Ovary (tissue), 9 donors: ENCODE results near the gene HRH2. TPM values are rescaled to one million over a fixed set of nuclear protein-coding genes. Genes with fewer than 3 reads are reported as not detected.

ENCODE experiments used
- DNase-seq, 5 donors: peaks; one replicate each; pipeline ENCODE4 v3.0.0-alpha.2; 2019 to 2020
- H3K27ac ChIP-seq, 2 donors: fragments of 200-600 bp; one replicate each; pipeline versions ENCODE4 v1.5.1 to v1.8.0; 2019 to 2022
- H3K27me3 ChIP-seq: fragments of 200-600 bp; one replicate; pipeline ENCODE4 v1.8.0; 2022
- H3K36me3 ChIP-seq: fragments of 200-600 bp; sonication (generic); one replicate; pipeline ENCODE4 v1.5.1; 2019
- H3K4me1 ChIP-seq: one replicate; pipeline ENCODE4 v1.8.1; 2013; ENCODE audit warnings: mild to moderate bottlenecking, moderate library complexity; ENCODE audit not compliant: insufficient read depth
- H3K4me3 ChIP-seq: fragments of 200-600 bp; sonication (generic); one replicate; pipeline ENCODE4 v1.5.1; 2017
- H3K9me3 ChIP-seq, 2 donors: fragments of 200-600 bp in 1 of 2; sonication (generic) in 1 of 2; one replicate each; pipeline versions ENCODE4 v1.5.1 to v1.8.1; 2013 to 2019; ENCODE audit warnings: mild to moderate bottlenecking in 1 of 2, moderate library complexity in 1 of 2
- EP300 ChIP-seq: sonication (generic); formaldehyde crosslinking; IDR thresholded peaks from one replicate; pipeline ENCODE4 v1.6.1; 2017; ENCODE audit warnings: antibody characterized with exemption
- POLR2A ChIP-seq: fragments of 450-650 bp; IDR thresholded peaks from one replicate; pipeline ENCODE4 v1.6.1; 2017; ENCODE audit warnings: antibody characterized with exemption, mild to moderate bottlenecking, moderate library complexity
- WGBS, 3 donors: extraction: QIAGEN DNeasy Blood & Tissue Kit in 1 of 3; methylation state at CpG; one replicate each; pipeline versions ENCODE4 v1.1.5 to v1.1.7; 2013 to 2017; 5-methylcytosine and 5-hydroxymethylcytosine counted together
- intact Hi-C, 4 donors: fragments of 100-400 bp; cut with DNase I; formaldehyde crosslinking; loops; one replicate each; pipeline versions ENCODE4 v1.11.0 to v1.15.1; 2022 to 2023
- polyA plus RNA-seq, 2 donors: library from polyadenylated mRNA; stranded (reverse); fragments of 200-250 nt in 1 of 2; fragments of 350-450 nt in 1 of 2; fragmentation: Illumina TruSeq in 1 of 2; extraction: RNeasy Lipid Tissue Mini Kit (QIAGEN cat#74804) in 1 of 2; gene quantifications; one replicate each; pipeline ENCODE4 v1.2.3, GENCODE V29; 2013 to 2014
- total RNA-seq, 7 donors: library from RNA; depleted of rRNA in 2 of 7; stranded (reverse); fragments of >200 nt in 2 of 7; fragmentation: NEBNext Ultra II Directional in 3 of 7; extraction: Animal tissue kit (Norgen Biotek cat#: 25700) in 3 of 7; gene quantifications; one replicate each; pipeline versions ENCODE4 v1.1.0 to v1.2.4, GENCODE V29; 2016 to 2023
- TF ChIP-seq, protein P1 (sequence below), 3 donors: fragments of 450-650 bp in 2 of 3; fragments of 200-600 bp in 1 of 3; IDR thresholded peaks; one replicate each; pipeline versions ENCODE4 v1.5.1 to v1.8.0; 2016 to 2022; ENCODE audit warnings: antibody characterized with exemption in 3 of 3, mild to moderate bottlenecking in 1 of 3
- donor health status: DM: no; HTN: no; CAD: no; lungs with moderate emphysema.
- donor health status: DM: no; HTN: no; CAD: no.
- donor health status: Bipolar disorder and iron deficiency.
- donor health status: DM: yes; HTN: yes; CAD: no.
- donor health status: DM: no; HTN: no; CAD: no.
- donor health status: DM: yes; HTN: yes; CAD: no.

Gene HRH2
- total and polyA plus RNA-seq, 9 donors, result 0.23 to 3.3 (median 1.2) TPM

- Histone ChIP-seq H3K9me3 (no peaks in the 10 kb centered on the region), H3K27ac (no peak overlapping the region), H3K4me1 (no peaks in the 10 kb centered on the region), H3K4me3 (no peak overlapping the region), H3K27me3 (no peaks in the 10 kb centered on the region), H3K36me3 (no peaks in the 10 kb centered on the region)
- no peak for TF ChIP-seq EP300
- TF ChIP-seq POLR2A, result no peak
- TF ChIP-seq, protein P1, sequence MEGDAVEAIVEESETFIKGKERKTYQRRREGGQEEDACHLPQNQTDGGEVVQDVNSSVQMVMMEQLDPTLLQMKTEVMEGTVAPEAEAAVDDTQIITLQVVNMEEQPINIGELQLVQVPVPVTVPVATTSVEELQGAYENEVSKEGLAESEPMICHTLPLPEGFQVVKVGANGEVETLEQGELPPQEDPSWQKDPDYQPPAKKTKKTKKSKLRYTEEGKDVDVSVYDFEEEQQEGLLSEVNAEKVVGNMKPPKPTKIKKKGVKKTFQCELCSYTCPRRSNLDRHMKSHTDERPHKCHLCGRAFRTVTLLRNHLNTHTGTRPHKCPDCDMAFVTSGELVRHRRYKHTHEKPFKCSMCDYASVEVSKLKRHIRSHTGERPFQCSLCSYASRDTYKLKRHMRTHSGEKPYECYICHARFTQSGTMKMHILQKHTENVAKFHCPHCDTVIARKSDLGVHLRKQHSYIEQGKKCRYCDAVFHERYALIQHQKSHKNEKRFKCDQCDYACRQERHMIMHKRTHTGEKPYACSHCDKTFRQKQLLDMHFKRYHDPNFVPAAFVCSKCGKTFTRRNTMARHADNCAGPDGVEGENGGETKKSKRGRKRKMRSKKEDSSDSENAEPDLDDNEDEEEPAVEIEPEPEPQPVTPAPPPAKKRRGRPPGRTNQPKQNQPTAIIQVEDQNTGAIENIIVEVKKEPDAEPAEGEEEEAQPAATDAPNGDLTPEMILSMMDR (IDR thresholded peaks at IDR 0.05), result no peak
- WGBS, 3 donors, result 69 to 81% (median 72%) methylated on average over 7 of the region's 7 CpGs
- intact Hi-C loops, result no loop called here
- no peak for DNase-seq
These were observed 21.9 kb upstream of the HRH2 start for GRCh38 chr5:175635854-175636584.

DNA sequence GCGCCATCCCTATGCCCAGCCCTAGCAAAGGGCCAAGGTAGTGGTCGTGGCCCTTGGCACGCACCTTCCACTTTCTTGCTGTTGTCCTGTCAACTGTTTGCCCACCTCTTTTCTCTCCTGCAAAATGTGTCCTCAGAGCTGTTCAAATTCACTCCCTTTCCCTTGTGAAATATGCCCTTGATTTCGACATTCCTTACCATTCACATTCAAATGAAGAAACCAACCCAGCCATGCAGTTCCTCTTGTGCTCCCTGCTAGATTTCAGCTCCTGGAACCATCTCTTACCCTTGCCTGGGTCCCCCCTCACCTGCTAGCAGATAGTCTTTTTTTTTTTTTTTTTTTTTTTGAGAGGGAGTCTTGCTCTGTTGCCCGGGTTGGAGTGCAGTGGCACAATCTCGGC lies 19.6 kb upstream of the HRH2 start:
- Histone ChIP-seq H3K9me3 (no peaks in the 10 kb centered on the region), H3K27ac (no peak overlapping the region), H3K27me3 (no peaks in the 10 kb centered on the region), H3K4me3 (no peak overlapping the region), H3K4me1 (no peaks in the 10 kb centered on the region), H3K36me3 (no peaks in the 10 kb centered on the region)
- TF ChIP-seq POLR2A, result no peak
- no peak for TF ChIP-seq EP300
- TF ChIP-seq, protein P1 (IDR thresholded peaks at IDR 0.05), result no peak
- intact Hi-C loops, result no loop called here
- WGBS, 3 donors, result 65 to 82% (median 71%) methylated on average over 6 of the region's 6 CpGs
- DNase-seq, result no peak

GRCh38 chr5:175640106-175640775 lies 17.6 kb upstream of the HRH2 start:
- no peak overlapping the region for H3K4me3 ChIP-seq
- H3K4me1 ChIP-seq, result no peaks in the 10 kb centered on the region
- WGBS, 3 donors, result 35 to 42% (median 39%) methylated on average over 9 of the region's 9 CpGs
- no peaks in the 10 kb centered on the region for H3K36me3 ChIP-seq
- H3K27ac ChIP-seq, result no peak overlapping the region
- H3K9me3 ChIP-seq, result no peaks in the 10 kb centered on the region
- no peaks in the 10 kb centered on the region for H3K27me3 ChIP-seq
- DNase-seq, result no peak
- no peak for TF ChIP-seq POLR2A
- TF ChIP-seq, protein P1 (IDR thresholded peaks at IDR 0.05), result no peak
- intact Hi-C loops, result no loop called here

- intact Hi-C loops, result no loop called here
- 79 to 85% (median 85%) methylated on average over 4 of the region's 4 CpGs for WGBS, 3 donors
These were observed 14.9 kb upstream of the HRH2 start for GRCh38 chr5:175642998-175643397.

More at GRCh38 chr5:175642998-175643397, 14.9 kb upstream of the HRH2 start:
- H3K4me3 ChIP-seq, result no peak overlapping the region
- H3K27ac ChIP-seq, result no peak overlapping the region
- H3K27me3 ChIP-seq, result no peaks in the 10 kb centered on the region
- no peaks in the 10 kb centered on the region for H3K36me3 ChIP-seq
- H3K4me1 ChIP-seq, result no peaks in the 10 kb centered on the region
- TF ChIP-seq POLR2A, result no peak
- TF ChIP-seq, protein P1 (IDR thresholded peaks at IDR 0.05), result no peak
- no peak for TF ChIP-seq EP300
- no peaks in the 10 kb centered on the region for H3K9me3 ChIP-seq
- DNase-seq, result no peak
